ENCODE data around the gene HBG1. TPM values are rescaled to one million over a fixed set of nuclear protein-coding genes. Genes with fewer than 3 reads are reported as not detected.

The HBG1 gene
- total RNA-seq, 1 donor from 2014 or later: not detected

DNA sequence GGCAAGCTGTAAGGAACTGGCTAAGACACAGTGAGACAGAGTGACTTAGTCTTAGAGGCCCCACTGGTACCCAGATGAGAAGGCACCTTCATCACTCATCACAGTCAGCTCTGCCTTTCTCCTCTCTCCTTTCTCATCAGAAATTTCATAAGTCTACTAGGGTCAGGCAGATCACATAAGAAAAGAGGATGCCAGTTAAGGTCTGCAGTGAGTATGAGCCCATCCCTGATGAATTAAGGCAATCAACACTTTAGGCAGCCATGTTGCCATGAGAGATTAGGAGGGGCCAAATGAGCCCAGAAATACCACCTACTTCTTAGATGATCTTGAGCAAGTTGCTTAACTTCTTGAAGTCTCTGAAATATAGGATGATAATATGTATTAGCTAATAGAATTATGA lies 31.9 kb upstream of the HBG1 start:
- no peak overlapping the region for H3K27ac Mint-ChIP-seq
- no peaks in the 10 kb centered on the region for H3K36me3 Mint-ChIP-seq
- no peaks in the 10 kb centered on the region for H3K4me1 Mint-ChIP-seq (ENCODE audit: unreplicated experiment)
- no peaks in the 10 kb centered on the region for H3K27me3 Mint-ChIP-seq
- TF ChIP-seq, protein P1, sequence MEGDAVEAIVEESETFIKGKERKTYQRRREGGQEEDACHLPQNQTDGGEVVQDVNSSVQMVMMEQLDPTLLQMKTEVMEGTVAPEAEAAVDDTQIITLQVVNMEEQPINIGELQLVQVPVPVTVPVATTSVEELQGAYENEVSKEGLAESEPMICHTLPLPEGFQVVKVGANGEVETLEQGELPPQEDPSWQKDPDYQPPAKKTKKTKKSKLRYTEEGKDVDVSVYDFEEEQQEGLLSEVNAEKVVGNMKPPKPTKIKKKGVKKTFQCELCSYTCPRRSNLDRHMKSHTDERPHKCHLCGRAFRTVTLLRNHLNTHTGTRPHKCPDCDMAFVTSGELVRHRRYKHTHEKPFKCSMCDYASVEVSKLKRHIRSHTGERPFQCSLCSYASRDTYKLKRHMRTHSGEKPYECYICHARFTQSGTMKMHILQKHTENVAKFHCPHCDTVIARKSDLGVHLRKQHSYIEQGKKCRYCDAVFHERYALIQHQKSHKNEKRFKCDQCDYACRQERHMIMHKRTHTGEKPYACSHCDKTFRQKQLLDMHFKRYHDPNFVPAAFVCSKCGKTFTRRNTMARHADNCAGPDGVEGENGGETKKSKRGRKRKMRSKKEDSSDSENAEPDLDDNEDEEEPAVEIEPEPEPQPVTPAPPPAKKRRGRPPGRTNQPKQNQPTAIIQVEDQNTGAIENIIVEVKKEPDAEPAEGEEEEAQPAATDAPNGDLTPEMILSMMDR (conservative IDR thresholded peaks at IDR 0.05): no peak
- no peak for DNase-seq (ENCODE audit: extremely low spot score, unreplicated experiment)
- no peaks in the 10 kb centered on the region for H3K9me3 Mint-ChIP-seq
- H3K4me3 Mint-ChIP-seq: no peak overlapping the region

DNA sequence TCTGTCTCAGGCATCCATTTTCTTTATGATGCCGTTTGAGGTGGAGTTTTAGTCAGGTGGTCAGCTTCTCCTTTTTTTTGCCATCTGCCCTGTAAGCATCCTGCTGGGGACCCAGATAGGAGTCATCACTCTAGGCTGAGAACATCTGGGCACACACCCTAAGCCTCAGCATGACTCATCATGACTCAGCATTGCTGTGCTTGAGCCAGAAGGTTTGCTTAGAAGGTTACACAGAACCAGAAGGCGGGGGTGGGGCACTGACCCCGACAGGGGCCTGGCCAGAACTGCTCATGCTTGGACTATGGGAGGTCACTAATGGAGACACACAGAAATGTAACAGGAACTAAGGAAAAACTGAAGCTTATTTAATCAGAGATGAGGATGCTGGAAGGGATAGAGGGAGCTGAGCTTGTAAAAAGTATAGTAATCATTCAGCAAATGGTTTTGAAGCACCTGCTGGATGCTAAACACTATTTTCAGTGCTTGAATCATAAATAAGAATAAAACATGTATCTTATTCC lies 31.0 kb upstream of the HBG1 start:
- no peak overlapping the region for H3K4me3 Mint-ChIP-seq
- TF ChIP-seq, protein P1 (conservative IDR thresholded peaks at IDR 0.05): no peak
- no peak for DNase-seq (ENCODE audit: extremely low spot score, unreplicated experiment)
- no peaks in the 10 kb centered on the region for H3K9me3 Mint-ChIP-seq
- H3K36me3 Mint-ChIP-seq: no peaks in the 10 kb centered on the region
- H3K27ac Mint-ChIP-seq: no peak overlapping the region
- H3K27me3 Mint-ChIP-seq: no peaks in the 10 kb centered on the region
- H3K4me1 Mint-ChIP-seq (ENCODE audit: unreplicated experiment): no peaks in the 10 kb centered on the region

DNA sequence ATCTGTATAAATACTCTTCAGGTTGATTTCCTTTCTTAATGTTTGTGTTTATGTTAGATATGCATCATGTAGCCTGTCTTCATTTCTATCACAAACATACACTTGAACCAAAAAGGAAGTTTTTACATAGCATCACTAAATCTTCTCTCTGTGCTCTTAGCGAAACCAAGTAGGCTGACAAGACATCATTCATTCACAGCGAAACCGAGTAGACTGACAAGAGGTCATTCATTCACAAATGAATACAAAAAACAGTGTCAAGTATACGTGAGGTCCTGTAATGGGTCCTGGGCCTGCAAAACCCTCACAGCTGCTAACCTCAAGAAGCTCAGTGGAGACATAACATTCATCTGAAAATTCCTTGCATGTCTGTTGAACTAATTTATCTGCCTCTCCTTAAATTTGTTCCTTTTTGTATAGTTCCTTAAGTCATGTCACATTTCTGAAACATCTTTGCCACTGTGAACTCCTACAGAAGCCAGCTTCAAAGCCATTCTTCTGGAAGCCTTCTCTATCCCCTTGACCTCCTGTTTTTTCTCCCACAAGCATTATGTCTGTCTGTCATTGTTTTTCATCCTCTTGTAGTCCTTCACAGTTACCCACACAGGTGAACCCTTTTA lies 29.9 kb upstream of the HBG1 start:
- Mint-ChIP-seq H3K27ac (no peak overlapping the region), H3K27me3 (no peaks in the 10 kb centered on the region), H3K4me3 (no peak overlapping the region), H3K9me3 (no peaks in the 10 kb centered on the region), H3K36me3 (no peaks in the 10 kb centered on the region), H3K4me1 (ENCODE audit: unreplicated experiment) (no peaks in the 10 kb centered on the region)
- TF ChIP-seq, protein P1 (conservative IDR thresholded peaks at IDR 0.05): no peak
- no peak for DNase-seq (ENCODE audit: extremely low spot score, unreplicated experiment)

DNA sequence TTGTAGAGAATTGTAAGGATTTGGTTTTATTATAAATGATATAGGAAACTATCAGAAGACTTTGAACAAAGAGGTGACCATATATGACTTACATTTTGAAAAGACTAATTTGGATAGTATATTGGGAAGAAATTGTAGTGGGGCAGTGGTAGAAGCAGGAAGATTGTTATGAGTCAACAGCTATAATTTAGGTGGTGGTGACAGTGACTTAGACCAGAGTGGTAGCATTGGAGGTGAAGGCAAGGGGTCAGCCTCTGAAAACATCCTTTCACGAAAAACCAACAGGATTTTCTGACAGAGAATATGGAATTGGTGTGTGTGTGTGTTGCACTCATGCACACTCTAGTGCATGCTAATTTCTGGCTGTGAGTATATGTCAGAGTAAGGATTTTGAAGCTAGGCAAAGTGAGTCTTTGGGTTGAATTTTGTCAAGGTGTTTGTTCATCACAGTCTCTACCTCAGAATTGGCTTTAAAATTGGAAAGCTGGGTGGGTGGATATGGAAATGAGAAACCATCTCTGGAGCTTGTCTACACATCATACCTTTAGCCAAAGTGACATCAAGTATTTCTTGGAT lies 28.2 kb upstream of the HBG1 start:
- TF ChIP-seq, protein P1 (conservative IDR thresholded peaks at IDR 0.05): no peak
- H3K27ac Mint-ChIP-seq: no peak overlapping the region
- no peaks in the 10 kb centered on the region for H3K36me3 Mint-ChIP-seq
- H3K4me3 Mint-ChIP-seq: no peak overlapping the region
- no peaks in the 10 kb centered on the region for H3K9me3 Mint-ChIP-seq
- H3K4me1 Mint-ChIP-seq (ENCODE audit: unreplicated experiment): no peaks in the 10 kb centered on the region
- DNase-seq (ENCODE audit: extremely low spot score, unreplicated experiment): no peak
- no peaks in the 10 kb centered on the region for H3K27me3 Mint-ChIP-seq

DNA sequence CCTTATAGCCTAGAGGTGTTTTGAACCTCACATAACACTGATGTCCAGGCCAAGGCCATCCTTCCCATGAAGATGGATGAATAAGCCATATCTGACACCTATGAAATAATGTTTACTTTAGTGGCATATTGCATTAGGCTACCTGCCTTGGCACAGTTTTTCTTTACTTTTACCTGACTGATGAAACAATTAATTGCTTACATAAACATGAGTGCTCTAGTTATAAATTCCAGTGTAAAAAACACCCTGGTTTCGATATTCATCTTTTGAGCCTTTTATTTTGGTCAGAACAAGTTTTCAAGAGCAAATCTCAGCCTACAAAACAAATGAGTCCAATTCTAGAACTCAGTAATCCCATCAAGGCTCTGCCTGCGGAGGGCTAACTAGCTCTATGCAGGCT lies 27.0 kb upstream of the HBG1 start:
- TF ChIP-seq, protein P1 (conservative IDR thresholded peaks at IDR 0.05): no peak
- no peaks in the 10 kb centered on the region for H3K4me1 Mint-ChIP-seq (ENCODE audit: unreplicated experiment)
- H3K9me3 Mint-ChIP-seq: no peaks in the 10 kb centered on the region
- H3K27ac Mint-ChIP-seq: no peak overlapping the region
- H3K4me3 Mint-ChIP-seq: no peak overlapping the region
- DNase-seq (ENCODE audit: extremely low spot score, unreplicated experiment): no peak
- no peaks in the 10 kb centered on the region for H3K36me3 Mint-ChIP-seq
- no peaks in the 10 kb centered on the region for H3K27me3 Mint-ChIP-seq

All from type B pancreatic cell (in vitro differentiated cells).